ENCODE results near the gene TRAF6. TPM values are rescaled to one million over a fixed set of nuclear protein-coding genes. Genes with fewer than 3 reads are reported as not detected.
A peak's percentile ranks its signal among the peaks of the same experiment; 100 is the strongest.

The TRAF6 gene
- total RNA-seq, 3 donors from 2014 or later, result 11.5 to 19.9 (median 16.8) TPM

GRCh38 chr11:36451045-36451444 is 59.0 kb downstream of the TRAF6 start:
- intact Hi-C loops (cut with DNase I; ENCODE audit: low total_unique reads), result no loop called here
- H3K4me1 ChIP-seq, result peaks cover 14 to 33% of the 10 kb centered on the region in 2 donors

GRCh38 chr11:36450110-36450572 is 59.9 kb downstream of the TRAF6 start:
- Histone ChIP-seq H3K27me3 (no peaks in the 10 kb centered on the region), H3K9me3 (no peaks in the 10 kb centered on the region), H3K4me1 (peaks cover 6 to 26% of the 10 kb centered on the region in 2 donors), H3K4me3 (peak overlapping the region in 2 of 3 donors; percentile 9 to 38), H3K36me3 (no peaks in the 10 kb centered on the region), H3K27ac (no peak overlapping the region)
- TF ChIP-seq POLR2A (IDR thresholded peaks at IDR 0.05), result no peak
- no peak for TF ChIP-seq POLR2AphosphoS5 (IDR thresholded peaks at IDR 0.05)
- TF ChIP-seq CTCF (IDR thresholded peaks at IDR 0.05), result no peak
- DNase-seq (ENCODE audit: low spot score in 2 of 2), result no peak
- intact Hi-C loops (cut with DNase I; ENCODE audit: low total_unique reads), result no loop called here

More at GRCh38 chr11:36451045-36451444, 59.0 kb downstream of the TRAF6 start:
- H3K36me3 ChIP-seq, result no peaks in the 10 kb centered on the region
- no peak overlapping the region for H3K27ac ChIP-seq
- H3K4me3 ChIP-seq, result no peak overlapping the region
- no peaks in the 10 kb centered on the region for H3K9me3 ChIP-seq
- TF ChIP-seq POLR2AphosphoS5 (IDR thresholded peaks at IDR 0.05) (no peak), POLR2A (IDR thresholded peaks at IDR 0.05) (no peak), CTCF (IDR thresholded peaks at IDR 0.05) (no peak)
- DNase-seq (ENCODE audit: low spot score in 2 of 2), result no peak
- H3K27me3 ChIP-seq, result no peaks in the 10 kb centered on the region

- Histone ChIP-seq H3K27ac (no peak overlapping the region), H3K4me3 (peak overlapping the region in 1 of 3 donors; percentile 38), H3K36me3 (no peaks in the 10 kb centered on the region), H3K9me3 (no peaks in the 10 kb centered on the region), H3K27me3 (no peaks in the 10 kb centered on the region), H3K4me1 (peaks cover 5 to 23% of the 10 kb centered on the region in 2 donors)
- DNase-seq (ENCODE audit: low spot score in 2 of 2), result no peak
- intact Hi-C loops (cut with DNase I; ENCODE audit: low total_unique reads), result no loop called here
- TF ChIP-seq POLR2A (IDR thresholded peaks at IDR 0.05), result no peak
- no peak for TF ChIP-seq CTCF (IDR thresholded peaks at IDR 0.05)
- TF ChIP-seq POLR2AphosphoS5 (IDR thresholded peaks at IDR 0.05), result no peak
Measured at GRCh38 chr11:36449561-36450096, 60.4 kb downstream of the TRAF6 start.

DNA sequence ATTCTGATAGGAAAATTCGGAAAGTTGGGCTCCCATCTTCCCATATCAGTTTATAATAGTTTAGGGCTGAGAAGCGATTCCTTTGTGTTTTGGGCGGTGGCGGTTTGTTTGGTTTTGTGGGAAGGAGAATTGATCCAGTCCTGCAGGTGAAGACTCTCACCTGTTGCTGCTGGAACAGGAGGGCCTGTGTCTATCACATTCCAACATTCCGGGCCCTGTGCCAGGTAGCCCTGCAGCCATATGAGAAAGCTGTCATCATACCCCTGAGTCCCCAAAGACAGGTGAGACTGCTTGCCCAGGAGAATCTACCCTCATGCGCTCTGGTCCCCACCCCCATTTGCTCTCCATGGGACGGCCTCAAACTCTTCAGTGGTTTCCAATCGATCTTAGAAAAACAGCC is 62.1 kb downstream of the TRAF6 start:
- no peak overlapping the region for H3K27ac ChIP-seq
- peak; percentile 70 to 72 for DNase-seq (ENCODE audit: low spot score in 2 of 2)
- TF ChIP-seq POLR2AphosphoS5 (IDR thresholded peaks at IDR 0.05) (no peak), CTCF (IDR thresholded peaks at IDR 0.05) (no peak), POLR2A (IDR thresholded peaks at IDR 0.05) (no peak)
- intact Hi-C loops (cut with DNase I; ENCODE audit: low total_unique reads), result no loop called here
- H3K4me1 ChIP-seq, result peaks cover 5 to 23% of the 10 kb centered on the region in 2 donors
- no peaks in the 10 kb centered on the region for H3K9me3 ChIP-seq
- no peak overlapping the region for H3K4me3 ChIP-seq
- H3K27me3 ChIP-seq, result no peaks in the 10 kb centered on the region
- H3K36me3 ChIP-seq, result no peaks in the 10 kb centered on the region

DNA sequence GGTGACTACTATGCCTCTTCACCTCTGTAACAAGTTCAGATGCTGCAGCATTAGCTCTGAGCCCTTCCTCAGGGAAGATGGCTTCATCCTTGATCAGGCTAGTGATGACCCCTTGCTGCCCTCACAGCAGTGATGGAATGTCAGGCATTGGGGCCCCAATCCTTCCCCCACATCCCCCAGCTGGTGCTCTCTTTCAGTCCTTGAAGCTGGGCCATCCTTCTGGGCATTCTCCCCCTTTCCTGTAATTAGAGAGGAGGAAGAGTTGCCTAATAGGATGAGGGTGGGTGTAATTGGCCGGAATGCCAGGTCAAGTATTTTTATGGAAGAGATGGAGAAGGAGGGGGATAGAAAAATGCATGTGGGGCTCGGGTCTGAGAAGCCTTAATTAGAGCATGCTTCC is 62.6 kb downstream of the TRAF6 start:
- intact Hi-C loops (cut with DNase I; ENCODE audit: low total_unique reads), result no loop called here
- Histone ChIP-seq H3K9me3 (no peaks in the 10 kb centered on the region), H3K36me3 (no peaks in the 10 kb centered on the region), H3K27me3 (no peaks in the 10 kb centered on the region), H3K4me1 (peaks cover 5 to 20% of the 10 kb centered on the region in 2 donors), H3K4me3 (no peak overlapping the region), H3K27ac (no peak overlapping the region)
- TF ChIP-seq CTCF (IDR thresholded peaks at IDR 0.05), result no peak
- no peak for TF ChIP-seq POLR2A (IDR thresholded peaks at IDR 0.05)
- no peak for DNase-seq (ENCODE audit: low spot score in 2 of 2)

Measured in breast epithelium (tissue), 4 donors.